D721Med (cell line): ENCODE results near the gene IDI2.

Source experiments
- DNase-seq: peaks from one replicate; pipeline ENCODE4 v3.0.0; 2011; ENCODE audit warnings: low spot score; ENCODE audit not compliant: insufficient read length
- FAIRE-seq: peaks from 2 replicates; lab custom pipeline; 2011; peaks lifted over from hg19 to GRCh38; lab: Jason Lieb, UNC
- TF ChIP-seq, protein P1 (sequence below): IDR thresholded peaks from 2 replicates; pipeline ENCODE4 v1.5.1; 2012; ENCODE audit warnings: mild to moderate bottlenecking, control low read depth; ENCODE audit not compliant: insufficient read depth; ENCODE audit errors: missing control alignments

The IDI2 gene

DNA sequence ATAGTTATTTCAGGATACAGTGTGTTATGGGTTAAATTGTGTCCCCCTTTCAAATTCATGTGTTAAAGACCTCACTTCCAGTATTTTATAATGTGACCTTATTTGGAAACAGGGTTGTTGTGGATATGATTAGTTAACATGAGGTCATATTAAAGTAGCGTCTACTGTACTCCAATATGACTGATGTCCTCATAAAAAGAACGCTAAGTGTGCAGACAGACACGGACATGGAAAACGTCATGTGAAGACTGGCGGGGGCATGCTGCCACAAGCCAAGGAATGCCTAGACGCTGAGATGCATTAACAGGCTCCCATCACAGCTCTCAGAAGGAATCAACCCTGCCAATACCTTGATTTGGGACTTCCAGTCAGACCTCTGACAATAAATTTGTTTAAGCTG lies 29.0 kb upstream of the IDI2 start:
- DNase-seq (no peak), FAIRE-seq (no peak)
- TF ChIP-seq, protein P1, sequence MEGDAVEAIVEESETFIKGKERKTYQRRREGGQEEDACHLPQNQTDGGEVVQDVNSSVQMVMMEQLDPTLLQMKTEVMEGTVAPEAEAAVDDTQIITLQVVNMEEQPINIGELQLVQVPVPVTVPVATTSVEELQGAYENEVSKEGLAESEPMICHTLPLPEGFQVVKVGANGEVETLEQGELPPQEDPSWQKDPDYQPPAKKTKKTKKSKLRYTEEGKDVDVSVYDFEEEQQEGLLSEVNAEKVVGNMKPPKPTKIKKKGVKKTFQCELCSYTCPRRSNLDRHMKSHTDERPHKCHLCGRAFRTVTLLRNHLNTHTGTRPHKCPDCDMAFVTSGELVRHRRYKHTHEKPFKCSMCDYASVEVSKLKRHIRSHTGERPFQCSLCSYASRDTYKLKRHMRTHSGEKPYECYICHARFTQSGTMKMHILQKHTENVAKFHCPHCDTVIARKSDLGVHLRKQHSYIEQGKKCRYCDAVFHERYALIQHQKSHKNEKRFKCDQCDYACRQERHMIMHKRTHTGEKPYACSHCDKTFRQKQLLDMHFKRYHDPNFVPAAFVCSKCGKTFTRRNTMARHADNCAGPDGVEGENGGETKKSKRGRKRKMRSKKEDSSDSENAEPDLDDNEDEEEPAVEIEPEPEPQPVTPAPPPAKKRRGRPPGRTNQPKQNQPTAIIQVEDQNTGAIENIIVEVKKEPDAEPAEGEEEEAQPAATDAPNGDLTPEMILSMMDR: no peak

DNA sequence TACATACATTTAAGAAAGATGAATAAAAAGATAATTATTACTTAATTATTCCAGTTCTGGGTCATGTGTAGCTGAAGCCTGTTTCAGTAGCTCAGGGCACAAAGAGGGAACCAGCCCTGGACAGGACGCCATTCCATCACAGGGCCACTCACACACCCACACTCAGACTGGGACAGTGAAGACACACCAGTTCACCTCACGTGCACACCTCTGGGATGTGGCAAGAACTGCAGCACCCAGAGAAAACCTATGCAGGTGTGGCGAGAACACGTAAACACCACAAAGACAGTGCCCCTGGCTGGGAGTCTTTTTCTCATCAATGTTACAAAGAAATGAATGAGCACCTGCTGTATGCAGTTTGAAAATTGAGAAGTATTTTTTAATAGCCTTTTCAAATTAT lies 24.9 kb upstream of the IDI2 start:
- FAIRE-seq (no peak), DNase-seq (no peak)

DNA sequence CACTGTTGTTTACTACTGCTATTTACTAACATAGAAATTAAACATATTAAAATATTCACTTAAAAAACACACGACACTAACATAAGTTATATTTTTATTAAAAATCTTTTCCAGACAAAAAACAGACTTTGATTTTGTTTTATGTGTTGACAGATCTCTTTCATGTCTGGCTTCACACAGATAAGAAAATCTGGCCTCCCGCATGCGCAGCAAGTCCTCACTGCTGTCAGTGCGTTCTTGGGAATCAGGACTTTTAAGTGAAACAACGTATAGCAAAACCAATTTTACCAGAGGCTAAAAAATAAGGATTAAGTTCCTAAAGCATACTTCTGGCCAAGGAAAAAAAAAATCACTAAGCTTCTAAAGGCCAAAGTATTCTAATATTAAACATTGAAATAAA lies 24.5 kb upstream of the IDI2 start:
- no peak for FAIRE-seq
- DNase-seq: no peak

More for the DNA sequence above, 24.9 kb upstream of the IDI2 start:
- TF ChIP-seq, protein P1: no peak

DNA sequence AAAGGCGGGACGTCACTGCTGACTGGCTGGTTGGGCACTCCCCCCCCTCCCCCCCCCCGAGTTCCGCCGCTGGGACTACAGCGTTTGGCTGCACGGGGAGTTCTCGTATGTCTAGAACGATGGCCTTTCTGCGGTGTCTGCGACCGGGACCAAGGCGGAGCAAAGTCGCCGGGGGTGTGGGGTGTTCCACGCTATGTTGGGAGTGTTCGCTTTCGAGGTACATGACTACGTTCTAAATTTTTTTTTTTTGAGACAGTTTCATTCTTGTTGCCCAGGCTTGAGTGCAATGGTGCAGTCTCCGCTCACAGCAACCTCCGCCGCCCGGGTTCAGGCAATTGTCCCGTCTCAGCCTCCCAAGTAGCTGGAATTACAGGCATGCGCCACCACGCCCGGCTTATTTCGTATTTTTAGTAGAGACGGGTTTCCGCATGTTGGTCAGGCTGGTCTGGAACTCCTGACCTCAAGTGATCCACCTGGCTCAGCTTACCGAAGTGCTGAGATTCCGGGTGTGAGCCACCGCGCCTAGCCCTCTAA lies 23.8 kb upstream of the IDI2 start:
- DNase-seq: peak; percentile 84
- TF ChIP-seq, protein P1: no peak
- FAIRE-seq: no peak

More for the DNA sequence above, 24.5 kb upstream of the IDI2 start:
- TF ChIP-seq, protein P1: no peak

DNA sequence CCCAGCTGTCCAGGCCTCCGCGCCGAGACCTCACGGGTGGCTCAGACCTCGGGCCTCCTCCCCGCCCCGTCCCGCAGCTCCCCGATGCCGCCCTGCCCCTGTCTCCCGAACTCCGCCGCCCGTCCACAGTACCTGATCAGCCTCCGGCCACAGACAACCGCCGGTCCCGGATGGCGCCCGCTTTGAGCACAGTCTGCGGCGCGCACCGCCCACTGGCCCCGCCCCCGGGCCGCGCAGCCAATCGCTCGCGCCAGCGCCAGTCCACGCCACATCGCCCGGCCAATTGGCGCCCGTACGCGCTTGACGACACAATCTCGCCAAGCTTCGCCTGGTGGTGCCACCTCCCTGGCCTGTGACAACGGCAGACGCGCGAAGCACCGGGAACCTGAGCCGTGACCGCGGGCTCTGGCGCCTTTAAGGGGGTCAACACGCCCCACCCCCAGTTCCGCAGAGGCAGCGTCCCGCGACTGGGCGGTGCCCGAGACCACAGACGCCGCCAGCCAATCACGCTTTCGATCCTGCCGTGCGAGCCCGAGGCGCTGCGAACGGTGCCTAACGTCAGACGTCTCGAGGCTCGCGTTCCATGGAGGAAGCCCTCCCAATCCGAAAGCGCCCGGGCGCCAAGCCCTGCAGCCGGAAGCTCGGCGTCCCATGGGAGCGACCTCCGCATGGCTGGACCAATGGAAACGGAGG lies 23.2 kb upstream of the IDI2 start, which contains the start of gene IDI1:
TSS of gene IDI1 (minus strand) at position 388 of the 693 bp plus-strand sequence. CDS start at position 272, 116 bp downstream.
- TF ChIP-seq, protein P1: no peak

DNA sequence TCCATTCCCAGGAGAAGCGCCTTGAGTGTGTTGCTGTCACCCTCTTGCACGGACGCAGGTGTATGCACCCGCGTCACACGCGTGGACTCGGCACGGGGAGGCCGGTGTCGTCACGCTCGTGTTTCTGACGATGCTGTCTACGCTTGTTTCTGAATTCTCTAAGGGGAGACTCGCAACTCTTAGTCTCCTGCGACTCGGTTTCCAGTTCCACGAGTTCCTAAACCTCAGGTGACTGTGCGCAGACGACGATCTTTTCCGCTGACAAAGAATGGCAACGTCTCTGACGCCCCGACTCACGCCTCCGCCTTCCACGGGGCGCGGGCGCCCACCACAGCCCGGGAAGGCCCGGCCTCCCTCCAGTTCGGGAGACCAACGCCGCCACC lies 22.7 kb upstream of the IDI2 start:
- DNase-seq (no peak), FAIRE-seq (no peak)
- TF ChIP-seq, protein P1: no peak

More for the DNA sequence above, 23.2 kb upstream of the IDI2 start, which contains the start of gene IDI1:
- no peak for FAIRE-seq
- peak; percentile 79 for DNase-seq

DNA sequence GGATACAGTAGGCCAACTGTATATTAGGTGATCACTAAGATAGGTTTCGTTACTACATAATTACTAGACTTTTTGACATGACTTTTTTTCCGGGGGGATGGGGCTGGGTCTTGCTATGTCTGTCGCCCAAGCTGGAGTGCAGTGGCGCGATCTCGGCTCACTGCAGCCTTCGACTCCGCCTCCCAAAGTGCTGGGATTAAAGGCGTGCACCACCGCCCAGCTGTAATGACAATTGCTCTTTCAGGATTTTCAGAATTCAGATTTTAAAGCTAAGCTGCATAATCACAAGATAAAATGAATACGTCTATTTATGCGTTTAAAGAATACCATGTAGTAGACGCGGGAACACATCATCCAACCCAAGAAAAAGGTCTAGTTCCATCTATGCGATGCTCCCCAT lies 22.3 kb upstream of the IDI2 start:
- FAIRE-seq: no peak
- TF ChIP-seq, protein P1: no peak
- DNase-seq: no peak
